Neural cell (in vitro differentiated cells): ENCODE data around the gene RNF225. TPM values are rescaled to one million over a fixed set of nuclear protein-coding genes. Genes with fewer than 3 reads are reported as not detected.

Experiments used
- H2AFZ ChIP-seq: fragments of 200-600, 300-800 bp; sonication (generic), shearing (Covaris generic); 2 replicates; pipeline ENCODE4 v1.6.0; 2014; ENCODE audit warnings: low read depth, mild to moderate bottlenecking, antibody characterized with exemption, low read length, moderate library complexity
- H3F3A ChIP-seq: fragments of 200-600 bp; shearing (Covaris generic); 2 replicates; pipeline ENCODE4 v1.6.1; 2016; ENCODE audit warnings: mild to moderate bottlenecking, moderate library complexity, mixed read lengths, antibody characterized with exemption, low read length; ENCODE audit not compliant: insufficient read depth, poor library complexity, severe bottlenecking
- H3K27ac ChIP-seq: fragments of 200-600, 300-800 bp; sonication (generic), shearing (Covaris generic); 2 replicates; pipeline ENCODE4 v1.5.1; 2014; ENCODE audit warnings: mild to moderate bottlenecking, low read length, moderate library complexity
- H3K27me3 ChIP-seq: fragments of 300-800, 200-600 bp; sonication (generic), shearing (Covaris generic); 2 replicates; pipeline ENCODE4 v1.6.0; 2014; ENCODE audit warnings: mild to moderate bottlenecking, low read depth, low read length, moderate library complexity; ENCODE audit not compliant: insufficient read depth
- H3K36me3 ChIP-seq: fragments of 300-800, 200-600 bp; sonication (generic), shearing (Covaris generic); 2 replicates; pipeline ENCODE4 v1.5.1; 2014; ENCODE audit warnings: mild to moderate bottlenecking, antibody characterized with exemption, low read length, moderate library complexity; ENCODE audit not compliant: insufficient read depth
- H3K4me2 ChIP-seq: fragments of 300-800, 200-600 bp; sonication (generic), shearing (Covaris generic); 2 replicates; pipeline ENCODE4 v1.6.0; 2014; ENCODE audit warnings: mild to moderate bottlenecking, low read length
- H3K4me3 ChIP-seq: fragments of 300-800, 200-600 bp; sonication (generic), shearing (Covaris generic); 2 replicates; pipeline ENCODE4 v1.5.1; 2014; ENCODE audit warnings: mild to moderate bottlenecking, low read length, moderate library complexity
- H3K79me2 ChIP-seq: fragments of 200-600 bp; shearing (Covaris generic); replicated peaks from 2 replicates; pipeline ENCODE4 v1.6.0; 2014; ENCODE audit warnings: mild to moderate bottlenecking, low read length, moderate library complexity; ENCODE audit not compliant: insufficient read depth
- H3K9ac ChIP-seq: fragments of 300-800, 200-600 bp; sonication (generic), shearing (Covaris generic); 2 replicates; pipeline ENCODE4 v1.6.1; 2016; ENCODE audit warnings: mild to moderate bottlenecking, low read length, mixed read lengths
- H3K9me2 ChIP-seq: fragments of 200-600 bp; shearing (Covaris generic); 2 replicates; pipeline ENCODE4 v1.6.1; 2016; ENCODE audit warnings: mild to moderate bottlenecking, low read length, mixed read lengths; ENCODE audit not compliant: insufficient read depth
- H3K9me3 ChIP-seq: fragments of 200-600, 300-800 bp; sonication (generic), shearing (Covaris generic); 2 replicates; pipeline ENCODE4 v1.6.1; 2016; ENCODE audit warnings: mild to moderate bottlenecking, mixed run types, low read length, moderate library complexity, mixed read lengths
- H4K20me1 ChIP-seq: fragments of 200-600 bp; shearing (Covaris generic); 2 replicates; pipeline ENCODE4 v1.6.1; 2016; ENCODE audit warnings: mild to moderate bottlenecking, mixed run types; ENCODE audit not compliant: insufficient read depth
- EP300 ChIP-seq: fragments of 450-650 bp; conservative IDR thresholded peaks from 2 replicates; pipeline ENCODE4 v1.6.1; 2014; ENCODE audit warnings: antibody characterized with exemption, mild to moderate bottlenecking, moderate library complexity; ENCODE audit not compliant: poor library complexity, severe bottlenecking
- EZH2 ChIP-seq: fragments of 200-600, 300-800 bp; shearing (Covaris generic), sonication (generic); IDR thresholded peaks from 2 replicates; pipeline ENCODE4 v1.6.1; 2014; ENCODE audit warnings: antibody characterized with exemption, low read length, borderline replicate concordance, mild to moderate bottlenecking; ENCODE audit not compliant: insufficient read depth, poor library complexity, severe bottlenecking
- MXI1 ChIP-seq: fragments of 450-650 bp; conservative IDR thresholded peaks from 2 replicates; pipeline ENCODE4 v1.6.1; 2014; ENCODE audit warnings: antibody characterized with exemption, mild to moderate bottlenecking; ENCODE audit not compliant: poor library complexity, severe bottlenecking
- POLR2AphosphoS5 ChIP-seq: IDR thresholded peaks from 2 replicates; pipeline ENCODE4 v1.6.1; 2012
- RAD21 ChIP-seq: fragments of 450-650 bp; conservative IDR thresholded peaks from 2 replicates; pipeline ENCODE4 v1.6.1; 2014; ENCODE audit warnings: antibody characterized with exemption, mild to moderate bottlenecking, moderate library complexity
- SMC3 ChIP-seq: fragments of 450-650 bp; conservative IDR thresholded peaks from 2 replicates; pipeline ENCODE4 v1.6.1; 2014; ENCODE audit warnings: antibody characterized with exemption, mild to moderate bottlenecking, moderate library complexity; ENCODE audit not compliant: poor library complexity
- TAF1 ChIP-seq: IDR thresholded peaks from 2 replicates; pipeline ENCODE4 v1.6.1; 2012; ENCODE audit warnings: low read depth
- polyA plus RNA-seq: library from polyadenylated mRNA; depleted of rRNA; stranded (reverse); fragments of >200 nt; gene quantifications from 2 replicates; pipeline ENCODE4 v1.2.3, GENCODE V29; 2014
- TF ChIP-seq, protein P1 (sequence below): IDR thresholded peaks from 2 replicates; pipeline ENCODE4 v1.6.1; 2012; ENCODE audit warnings: borderline replicate concordance
- TF ChIP-seq, protein P2 (sequence below): fragments of 450-650 bp; IDR thresholded peaks from 2 replicates; pipeline ENCODE4 v1.5.1; 2014; ENCODE audit warnings: antibody characterized with exemption, mild to moderate bottlenecking, moderate library complexity; ENCODE audit not compliant: poor library complexity, severe bottlenecking

The RNF225 gene
- polyA plus RNA-seq, 1 donor from 2014 or later: not detected

- Histone ChIP-seq H3K36me3 (peaks cover 25% of the 10 kb centered on the region), H3K9ac (no peak overlapping the region), H4K20me1 (no peaks in the 10 kb centered on the region), H3K4me3 (no peak overlapping the region), H3K27me3 (no peaks in the 10 kb centered on the region), H2AFZ (no peak overlapping the region), H3K79me2 (no peaks in the 10 kb centered on the region), H3F3A (no peaks in the 10 kb centered on the region), H3K9me3 (peaks cover 30% of the 10 kb centered on the region), H3K27ac (no peak overlapping the region), H3K9me2 (no peaks in the 10 kb centered on the region), H3K4me2 (no peak overlapping the region)
- TF ChIP-seq POLR2AphosphoS5: no peak
- no peak for TF ChIP-seq MXI1
- TF ChIP-seq, protein P1, sequence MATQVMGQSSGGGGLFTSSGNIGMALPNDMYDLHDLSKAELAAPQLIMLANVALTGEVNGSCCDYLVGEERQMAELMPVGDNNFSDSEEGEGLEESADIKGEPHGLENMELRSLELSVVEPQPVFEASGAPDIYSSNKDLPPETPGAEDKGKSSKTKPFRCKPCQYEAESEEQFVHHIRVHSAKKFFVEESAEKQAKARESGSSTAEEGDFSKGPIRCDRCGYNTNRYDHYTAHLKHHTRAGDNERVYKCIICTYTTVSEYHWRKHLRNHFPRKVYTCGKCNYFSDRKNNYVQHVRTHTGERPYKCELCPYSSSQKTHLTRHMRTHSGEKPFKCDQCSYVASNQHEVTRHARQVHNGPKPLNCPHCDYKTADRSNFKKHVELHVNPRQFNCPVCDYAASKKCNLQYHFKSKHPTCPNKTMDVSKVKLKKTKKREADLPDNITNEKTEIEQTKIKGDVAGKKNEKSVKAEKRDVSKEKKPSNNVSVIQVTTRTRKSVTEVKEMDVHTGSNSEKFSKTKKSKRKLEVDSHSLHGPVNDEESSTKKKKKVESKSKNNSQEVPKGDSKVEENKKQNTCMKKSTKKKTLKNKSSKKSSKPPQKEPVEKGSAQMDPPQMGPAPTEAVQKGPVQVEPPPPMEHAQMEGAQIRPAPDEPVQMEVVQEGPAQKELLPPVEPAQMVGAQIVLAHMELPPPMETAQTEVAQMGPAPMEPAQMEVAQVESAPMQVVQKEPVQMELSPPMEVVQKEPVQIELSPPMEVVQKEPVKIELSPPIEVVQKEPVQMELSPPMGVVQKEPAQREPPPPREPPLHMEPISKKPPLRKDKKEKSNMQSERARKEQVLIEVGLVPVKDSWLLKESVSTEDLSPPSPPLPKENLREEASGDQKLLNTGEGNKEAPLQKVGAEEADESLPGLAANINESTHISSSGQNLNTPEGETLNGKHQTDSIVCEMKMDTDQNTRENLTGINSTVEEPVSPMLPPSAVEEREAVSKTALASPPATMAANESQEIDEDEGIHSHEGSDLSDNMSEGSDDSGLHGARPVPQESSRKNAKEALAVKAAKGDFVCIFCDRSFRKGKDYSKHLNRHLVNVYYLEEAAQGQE: no peak
- TF ChIP-seq EZH2: no peak
- TF ChIP-seq TAF1: no peak
- no peak for TF ChIP-seq SMC3
- TF ChIP-seq EP300: no peak
- TF ChIP-seq, protein P2, sequence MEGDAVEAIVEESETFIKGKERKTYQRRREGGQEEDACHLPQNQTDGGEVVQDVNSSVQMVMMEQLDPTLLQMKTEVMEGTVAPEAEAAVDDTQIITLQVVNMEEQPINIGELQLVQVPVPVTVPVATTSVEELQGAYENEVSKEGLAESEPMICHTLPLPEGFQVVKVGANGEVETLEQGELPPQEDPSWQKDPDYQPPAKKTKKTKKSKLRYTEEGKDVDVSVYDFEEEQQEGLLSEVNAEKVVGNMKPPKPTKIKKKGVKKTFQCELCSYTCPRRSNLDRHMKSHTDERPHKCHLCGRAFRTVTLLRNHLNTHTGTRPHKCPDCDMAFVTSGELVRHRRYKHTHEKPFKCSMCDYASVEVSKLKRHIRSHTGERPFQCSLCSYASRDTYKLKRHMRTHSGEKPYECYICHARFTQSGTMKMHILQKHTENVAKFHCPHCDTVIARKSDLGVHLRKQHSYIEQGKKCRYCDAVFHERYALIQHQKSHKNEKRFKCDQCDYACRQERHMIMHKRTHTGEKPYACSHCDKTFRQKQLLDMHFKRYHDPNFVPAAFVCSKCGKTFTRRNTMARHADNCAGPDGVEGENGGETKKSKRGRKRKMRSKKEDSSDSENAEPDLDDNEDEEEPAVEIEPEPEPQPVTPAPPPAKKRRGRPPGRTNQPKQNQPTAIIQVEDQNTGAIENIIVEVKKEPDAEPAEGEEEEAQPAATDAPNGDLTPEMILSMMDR: no peak
- no peak for TF ChIP-seq RAD21
Measured at GRCh38 chr19:58429745-58430144, 34.3 kb downstream of the RNF225 start.

DNA sequence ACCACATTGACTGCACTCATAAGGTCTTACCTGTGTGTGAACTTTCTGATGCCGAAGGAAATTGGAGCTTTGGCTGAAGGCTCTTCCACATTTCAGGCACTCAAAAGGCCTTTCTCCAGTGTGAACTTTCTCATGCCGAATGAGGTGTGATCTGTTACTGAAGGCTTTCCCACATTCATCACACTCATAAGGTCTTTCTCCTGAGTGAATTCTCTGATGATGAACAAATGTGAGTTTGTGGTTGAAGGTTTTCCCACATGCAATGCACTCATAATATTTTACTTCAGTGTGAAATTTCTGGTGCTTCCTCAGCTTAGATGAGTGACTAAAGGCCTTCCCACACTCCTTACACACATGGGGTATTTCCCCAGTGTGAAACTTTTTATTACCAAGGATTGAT is 38.8 kb downstream of the RNF225 start:
- TF ChIP-seq, protein P2: no peak
- TF ChIP-seq MXI1 (no peak), EZH2 (no peak), EP300 (no peak), POLR2AphosphoS5 (no peak)
- Histone ChIP-seq H3K9me3 (peaks cover 33% of the 10 kb centered on the region), H3K36me3 (peaks cover 30% of the 10 kb centered on the region), H3K9me2 (no peaks in the 10 kb centered on the region), H3K9ac (no peak overlapping the region), H3K79me2 (peaks cover 4% of the 10 kb centered on the region), H3K27ac (no peak overlapping the region), H3K4me2 (no peak overlapping the region), H3F3A (no peaks in the 10 kb centered on the region), H2AFZ (no peak overlapping the region), H3K27me3 (no peaks in the 10 kb centered on the region), H3K4me3 (no peak overlapping the region), H4K20me1 (no peaks in the 10 kb centered on the region)
